Measurements from ENCODE around the gene POU3F1.
A peak's percentile ranks its signal among the peaks of the same experiment; 100 is the strongest.

The POU3F1 gene

DNA sequence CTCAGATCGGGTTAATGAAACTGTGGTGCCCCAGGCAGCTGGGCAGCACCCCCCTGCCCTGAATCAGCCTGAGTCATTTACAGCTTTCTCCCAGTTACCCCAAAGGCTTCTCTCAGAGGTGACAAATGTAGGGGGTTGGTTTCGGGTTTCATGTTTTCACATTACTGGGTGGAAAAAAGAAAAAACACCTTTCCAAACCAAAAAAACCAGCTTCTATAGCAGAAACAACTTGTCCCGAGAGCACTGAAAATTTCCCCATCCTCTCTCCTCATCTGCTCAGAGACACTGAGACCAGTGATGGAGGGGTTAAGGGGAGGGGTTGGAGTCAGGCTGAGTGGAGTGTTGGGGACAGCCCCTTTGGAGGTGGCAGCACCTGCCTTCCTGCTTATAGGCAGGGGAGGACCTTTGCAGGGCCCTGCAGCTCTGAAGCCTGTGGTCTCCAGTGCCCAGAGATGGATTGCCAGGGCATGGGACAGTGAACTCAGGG, 18.4 kb downstream of the POU3F1 start:
- DNase-seq (ENCODE audit: low read depth), result no peak

DNA sequence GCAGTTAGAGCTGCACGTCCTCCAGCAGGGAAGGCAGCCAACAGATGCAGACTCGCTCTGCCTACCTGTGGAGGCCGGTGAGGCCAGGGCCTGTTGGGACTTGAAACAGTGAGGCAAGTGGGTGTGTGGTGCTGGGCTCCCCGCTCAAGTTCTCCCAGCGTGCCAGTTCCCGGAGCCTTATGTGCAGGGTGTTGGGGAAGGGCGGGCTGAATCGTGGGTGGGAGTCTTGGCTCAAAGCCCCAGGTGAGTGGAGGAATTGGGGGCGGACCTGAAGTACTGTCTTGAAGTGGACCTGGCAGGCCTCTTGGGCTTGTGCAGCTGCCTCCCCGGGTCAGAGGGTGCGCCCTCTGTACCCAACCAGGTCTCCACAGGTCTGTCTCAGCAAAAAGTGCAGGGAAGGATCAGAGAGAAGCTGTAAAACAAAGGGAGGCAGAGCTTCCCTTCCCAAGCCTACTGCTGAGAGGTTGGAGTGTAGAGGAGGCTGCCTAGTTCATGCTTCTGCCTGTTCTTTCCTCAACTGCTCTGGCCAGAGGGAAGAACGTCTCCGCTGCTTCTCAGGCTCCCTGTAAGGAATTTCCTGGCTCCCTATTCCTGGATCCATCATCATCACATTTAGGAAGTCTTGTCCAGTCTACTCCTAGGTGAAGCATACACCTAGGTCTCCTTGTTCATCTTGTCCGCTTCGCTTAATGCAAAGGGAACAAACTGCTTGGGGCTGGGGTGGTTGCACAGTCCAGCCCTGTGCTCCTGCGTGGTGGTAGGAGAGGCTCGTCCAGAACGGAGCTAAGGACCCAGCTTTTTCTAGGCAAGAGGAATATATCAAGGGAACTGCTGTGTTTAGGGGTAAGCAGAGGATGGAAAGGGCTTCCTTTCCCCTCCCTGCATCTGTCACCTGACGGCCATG, 19.1 kb downstream of the POU3F1 start:
- no peak for DNase-seq (ENCODE audit: low read depth)

DNA sequence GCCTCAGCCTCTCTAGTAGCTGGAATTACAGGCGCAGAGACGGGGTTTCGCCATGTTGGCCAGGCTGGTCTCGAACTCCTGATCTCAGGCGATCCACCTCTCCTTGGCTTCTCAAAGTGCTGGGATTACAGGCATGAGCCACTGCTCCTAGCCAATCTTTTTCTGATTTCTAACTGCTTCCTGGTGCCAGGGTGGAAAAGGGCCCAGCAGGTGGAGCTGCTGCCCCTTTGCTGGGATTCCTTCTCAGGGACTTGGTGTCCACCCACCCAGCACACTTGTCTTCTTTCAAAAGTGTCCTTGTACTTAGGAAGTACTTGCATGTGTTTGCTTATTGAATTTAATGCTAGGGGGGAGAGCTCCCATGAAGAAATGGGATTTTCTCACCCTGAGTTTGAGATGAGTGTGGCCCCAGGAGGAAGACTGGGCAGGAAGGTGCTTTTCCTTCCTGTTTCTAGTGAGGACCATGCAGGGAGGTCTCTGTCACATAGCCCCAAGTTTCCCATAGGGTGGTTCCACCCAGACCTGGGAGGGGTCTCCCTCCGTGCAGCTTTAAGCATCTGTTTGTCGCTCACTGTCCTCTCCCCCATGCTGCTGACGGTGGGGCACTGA, 19.9 kb downstream of the POU3F1 start:
- no peak for DNase-seq (ENCODE audit: low read depth)

DNA sequence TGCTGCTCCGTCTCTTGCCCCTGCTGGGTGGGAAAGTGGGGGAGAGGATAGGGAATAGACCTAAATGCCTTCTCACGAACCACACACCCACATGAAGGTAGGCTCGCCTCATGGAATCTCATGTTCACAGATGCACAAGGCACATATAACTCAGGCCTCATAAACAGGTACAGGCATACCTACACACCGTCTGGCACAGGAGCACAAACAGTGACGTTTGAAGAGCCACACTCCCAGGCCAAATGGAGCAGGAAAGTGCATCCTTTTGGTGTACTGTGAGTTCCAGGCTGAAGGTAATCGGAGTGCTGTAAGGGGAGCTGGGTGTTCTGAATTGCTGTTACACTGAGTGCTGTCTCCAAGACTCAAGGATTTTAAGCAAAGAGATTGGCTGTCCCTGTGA, 20.9 kb downstream of the POU3F1 start:
- DNase-seq (ENCODE audit: low read depth), result no peak

DNA sequence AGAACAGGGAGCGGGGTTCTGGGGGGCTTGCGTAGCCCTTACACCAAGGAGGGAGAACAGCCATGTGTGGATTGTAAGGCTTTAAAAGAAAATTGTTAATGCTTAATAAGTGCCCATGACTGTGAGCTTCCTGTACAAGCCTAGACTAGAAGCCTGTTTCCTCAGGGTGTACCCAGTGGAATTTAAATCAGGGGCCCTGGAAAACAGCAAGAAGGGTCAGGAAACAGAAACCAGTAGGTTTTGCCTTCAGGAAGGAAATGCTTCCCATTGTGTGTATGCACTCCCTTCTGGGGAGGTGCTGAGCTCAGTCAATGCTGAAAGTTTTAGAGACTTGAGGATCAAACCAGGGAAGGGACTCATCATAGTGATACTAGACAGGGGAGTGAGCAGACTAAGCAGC, 21.4 kb downstream of the POU3F1 start:
- no peak for DNase-seq (ENCODE audit: low read depth)

DNA sequence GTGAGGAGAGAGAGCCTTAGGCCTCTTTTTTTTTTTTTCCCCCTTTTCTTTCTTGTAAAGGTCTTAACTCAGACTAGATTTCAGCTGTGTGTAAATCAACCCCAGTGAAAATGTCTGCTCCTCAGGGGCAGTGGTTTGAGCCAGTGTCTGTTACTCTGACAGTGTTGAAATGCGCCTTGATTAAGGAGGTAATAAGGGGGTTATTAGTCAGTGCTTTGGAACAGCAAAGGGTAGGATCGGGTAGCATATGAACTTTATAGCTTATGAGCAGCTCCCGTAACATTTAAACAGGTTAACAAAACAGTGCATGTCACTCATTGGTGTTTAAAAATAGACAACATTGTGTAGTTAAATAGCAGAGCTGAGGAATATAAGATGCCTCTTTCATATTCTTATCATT, 23.8 kb downstream of the POU3F1 start:
- no peak for DNase-seq (ENCODE audit: low read depth)

DNA sequence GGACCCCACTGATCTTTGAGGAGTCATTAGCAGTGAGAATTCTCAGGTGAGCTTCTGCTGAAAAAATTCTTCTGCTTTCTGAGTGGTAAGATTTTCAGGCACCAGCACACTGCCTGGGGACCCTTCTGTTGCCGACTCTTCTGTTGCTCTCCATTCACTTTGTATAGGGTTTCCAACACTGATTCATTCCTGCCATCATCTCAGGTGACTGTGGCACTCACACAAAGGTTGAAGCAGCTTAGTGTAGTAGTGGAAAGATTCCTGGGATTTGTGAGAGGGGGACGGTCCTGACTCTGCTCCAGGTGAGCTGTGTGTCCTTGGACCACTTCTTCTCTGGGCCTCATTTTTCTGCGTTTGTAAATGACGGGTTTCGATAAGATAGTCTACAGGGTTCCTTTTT, 24.6 kb downstream of the POU3F1 start:
- no peak for DNase-seq (ENCODE audit: low read depth)

DNA sequence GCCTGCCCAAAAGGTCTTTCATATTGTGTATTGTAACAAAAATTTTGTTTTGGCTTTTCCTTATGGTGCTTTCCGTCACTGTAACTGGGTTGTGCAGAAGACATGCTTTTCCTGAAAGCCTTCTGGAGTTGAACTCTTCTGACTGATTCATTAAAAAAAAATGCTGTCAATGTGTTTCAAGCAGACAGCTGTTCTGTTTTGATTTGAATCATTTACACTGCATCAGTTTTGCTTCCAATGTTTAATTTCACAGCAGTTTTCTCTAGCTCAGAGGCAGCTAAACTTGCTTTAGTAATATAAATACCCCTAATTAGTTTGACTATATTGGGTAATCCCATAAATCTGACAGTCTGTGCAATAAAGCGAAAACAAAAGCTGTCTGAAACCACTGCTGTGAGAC, 26.2 kb downstream of the POU3F1 start:
- DNase-seq (ENCODE audit: low read depth), result no peak

DNA sequence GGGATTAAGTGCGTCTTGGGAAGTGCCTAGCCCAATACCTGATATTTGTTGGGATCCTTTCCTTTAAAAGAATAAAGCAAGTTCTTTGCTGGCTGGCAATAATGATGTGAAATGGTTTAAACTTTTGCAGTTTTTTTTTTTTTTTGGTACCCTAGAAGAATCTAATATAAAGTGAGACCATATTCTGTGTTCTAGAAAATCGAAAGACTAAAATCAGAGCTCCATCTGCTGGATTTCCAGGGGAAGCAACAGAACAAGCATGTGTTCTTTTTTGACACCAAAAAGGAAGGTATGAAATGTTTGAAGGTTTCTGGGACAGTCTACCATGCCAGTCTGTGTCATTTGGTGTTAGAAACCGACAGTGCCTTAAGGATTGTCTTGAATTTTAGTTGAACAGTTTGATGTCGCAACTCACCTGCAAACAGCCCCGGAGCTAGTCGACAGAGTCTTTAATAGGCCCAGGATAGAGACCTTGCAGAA, 27.7 kb downstream of the POU3F1 start:
- no peak for DNase-seq (ENCODE audit: low read depth)

DNA sequence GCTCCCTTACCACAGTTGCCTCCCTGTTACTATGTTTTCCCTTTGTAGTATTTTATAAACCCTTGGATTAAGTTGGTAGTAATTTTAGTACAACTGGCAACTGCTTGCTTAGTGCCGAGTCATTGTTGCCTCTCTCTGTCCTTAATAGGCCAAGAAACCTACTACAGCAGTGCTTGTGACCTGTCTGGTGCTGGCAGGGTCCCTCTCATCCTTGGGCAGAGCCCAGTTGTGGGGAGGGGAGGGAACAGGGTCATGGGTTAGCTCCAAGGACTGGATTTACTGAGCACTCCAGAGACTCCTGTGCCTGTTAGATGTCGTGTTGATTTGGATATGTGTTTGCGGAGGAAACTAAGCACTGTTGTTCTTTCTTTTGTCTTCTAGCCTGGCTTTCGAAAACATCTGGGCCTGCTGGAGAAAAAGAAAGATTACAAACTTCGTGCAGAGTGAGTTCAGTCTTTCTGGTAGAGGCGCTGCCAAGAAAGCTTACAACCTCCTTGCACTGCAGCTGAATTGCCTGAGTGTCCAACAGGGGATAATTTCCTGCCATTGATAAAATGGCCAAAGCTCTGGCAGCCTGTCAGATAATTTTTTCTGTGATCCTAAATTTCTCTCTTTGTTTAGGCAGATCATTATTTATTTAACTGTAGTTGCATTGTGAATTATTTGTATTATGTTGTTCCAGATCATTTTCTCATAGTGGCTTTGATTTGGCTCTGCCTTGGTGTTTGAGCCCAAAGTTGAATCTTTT, 30.4 kb downstream of the POU3F1 start:
- DNase-seq (ENCODE audit: low read depth), result no peak

DNA sequence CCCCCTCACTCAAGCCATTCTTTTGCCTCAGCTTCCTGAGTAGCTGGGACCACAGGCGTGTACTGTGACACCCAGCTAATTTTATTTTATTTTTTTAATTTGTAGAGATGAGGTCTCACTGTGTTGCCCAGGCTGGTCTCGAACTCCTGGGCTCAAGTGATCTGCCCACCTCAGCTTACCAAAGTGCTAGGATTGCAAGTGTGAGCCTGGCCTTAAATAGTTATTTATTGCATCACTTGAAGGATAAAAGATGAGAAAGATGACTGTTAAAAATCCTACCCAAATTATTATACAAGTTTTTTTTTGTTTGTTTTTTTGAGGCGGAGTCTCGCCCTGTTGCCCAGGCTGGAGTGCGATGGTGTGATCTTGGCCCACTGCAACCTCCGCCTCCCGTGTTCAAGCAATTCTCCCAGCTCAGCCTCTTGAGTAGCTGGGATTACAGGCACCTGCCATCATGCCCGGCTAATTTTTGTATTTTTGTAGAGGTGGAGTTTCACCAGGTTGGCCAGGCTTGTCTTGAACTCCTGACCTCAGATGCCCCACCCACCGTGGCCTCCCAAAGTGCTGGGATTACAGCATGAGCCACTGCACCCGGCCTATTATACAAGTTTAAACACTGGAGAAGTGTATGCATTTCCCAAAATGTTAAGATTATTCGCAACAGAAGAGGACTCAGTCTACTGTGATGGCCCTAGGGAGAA, 31.7 kb downstream of the POU3F1 start:
- DNase-seq (ENCODE audit: low read depth), result no peak

DNA sequence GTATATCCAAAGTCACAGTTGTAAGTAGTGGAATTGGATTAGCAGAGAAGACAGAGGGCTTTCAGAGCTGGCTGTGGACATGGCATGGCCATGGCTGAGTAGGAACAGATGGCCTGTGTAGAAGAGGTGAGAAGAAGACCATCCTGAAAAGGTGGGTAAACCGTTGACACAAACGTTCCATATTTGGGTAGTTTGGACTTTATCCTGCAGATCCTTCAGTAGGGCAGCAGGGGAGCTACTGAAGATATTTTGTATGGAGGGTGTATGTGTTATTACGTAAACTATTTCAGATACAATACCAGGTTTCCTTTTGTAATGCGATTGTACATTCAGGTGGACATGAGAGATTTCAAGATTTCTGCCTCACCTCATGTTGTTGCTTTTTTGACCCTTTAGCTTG, 32.4 kb downstream of the POU3F1 start:
- no peak for DNase-seq (ENCODE audit: low read depth)

DNA sequence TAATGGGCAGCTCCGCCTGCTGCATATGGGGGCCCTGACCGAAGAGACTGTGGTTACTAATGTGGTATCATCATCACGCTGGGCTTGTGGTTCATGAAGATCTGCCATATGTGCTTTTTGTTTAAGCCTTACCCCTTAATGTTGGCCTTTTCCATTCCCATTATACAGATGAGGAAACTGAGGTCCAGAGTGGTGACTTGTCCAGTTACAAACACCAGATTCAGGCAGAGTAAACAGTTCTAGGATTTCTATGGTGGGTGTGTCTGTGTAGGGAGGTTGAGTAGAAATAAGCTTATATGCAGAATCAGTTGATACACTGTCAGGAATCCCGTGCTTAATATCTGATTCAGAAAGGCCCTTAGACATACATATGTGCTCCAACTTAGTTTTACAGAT, 33.4 kb downstream of the POU3F1 start:
- DNase-seq (ENCODE audit: low read depth), result no peak

DNA sequence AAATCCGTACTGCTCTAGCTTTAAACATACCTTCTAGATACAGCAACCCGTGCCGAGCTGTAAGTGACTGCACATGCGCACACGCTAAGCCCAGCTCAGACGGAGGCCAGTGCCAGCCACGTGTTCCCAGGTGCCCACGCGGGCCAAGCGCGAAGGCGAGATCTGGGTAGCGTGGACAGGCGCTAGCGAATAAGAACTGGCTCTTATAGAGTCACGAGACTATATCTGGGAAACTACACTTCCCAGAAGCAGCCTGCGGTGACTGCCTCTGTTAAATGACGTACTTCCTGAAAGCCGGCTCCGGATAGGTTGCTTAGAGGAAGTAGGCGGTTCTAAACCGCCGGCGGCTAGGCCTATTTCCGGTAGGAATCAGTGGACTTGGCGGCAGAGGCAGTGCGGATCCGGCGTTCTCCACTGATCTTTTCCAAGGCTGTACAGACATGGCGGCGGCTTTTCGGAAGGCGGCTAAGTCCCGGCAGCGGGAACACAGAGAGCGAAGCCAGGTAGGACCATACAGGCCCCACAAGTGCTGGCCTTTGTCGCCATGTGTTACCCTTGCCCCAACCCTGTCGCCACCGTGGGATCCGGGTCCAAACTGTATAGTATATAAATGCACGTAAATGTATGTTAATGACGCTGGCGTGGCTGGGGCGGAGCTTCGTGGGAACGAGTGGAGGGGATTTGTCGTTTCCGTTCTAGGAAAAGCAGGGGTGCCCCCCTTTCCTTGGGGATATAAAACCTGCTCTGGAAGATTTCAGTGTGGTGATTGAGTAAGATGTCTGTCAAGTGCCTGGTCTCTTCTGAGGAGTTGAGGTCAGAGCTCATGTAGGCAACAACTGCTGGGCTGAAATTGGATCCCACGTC, 34.0 kb downstream of the POU3F1 start, which contains the start of gene UTP11:
Gene UTP11 (plus strand): TSS at position 372 of the 864 bp plus-strand sequence. CDS start 69 bp downstream, at position 441.
- DNase-seq (ENCODE audit: low read depth), result peak; percentile 81

DNA sequence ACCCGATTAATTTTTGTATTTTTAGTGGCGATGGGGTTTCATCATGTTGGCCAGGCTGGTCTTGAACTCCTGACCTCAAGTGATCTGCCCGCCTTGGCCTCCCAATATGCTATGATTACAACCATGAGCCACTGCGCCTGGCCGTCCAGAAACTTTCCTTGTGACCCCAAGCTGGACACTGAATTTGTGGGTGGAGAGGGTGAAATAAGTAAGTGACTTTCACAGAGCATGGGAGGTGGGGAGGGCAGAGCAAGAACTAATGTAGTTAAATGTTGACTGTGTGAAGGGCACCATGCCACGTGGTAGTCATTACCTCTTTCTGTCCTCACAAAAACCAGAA, 36.8 kb downstream of the POU3F1 start:
- DNase-seq (ENCODE audit: low read depth), result no peak

DNA sequence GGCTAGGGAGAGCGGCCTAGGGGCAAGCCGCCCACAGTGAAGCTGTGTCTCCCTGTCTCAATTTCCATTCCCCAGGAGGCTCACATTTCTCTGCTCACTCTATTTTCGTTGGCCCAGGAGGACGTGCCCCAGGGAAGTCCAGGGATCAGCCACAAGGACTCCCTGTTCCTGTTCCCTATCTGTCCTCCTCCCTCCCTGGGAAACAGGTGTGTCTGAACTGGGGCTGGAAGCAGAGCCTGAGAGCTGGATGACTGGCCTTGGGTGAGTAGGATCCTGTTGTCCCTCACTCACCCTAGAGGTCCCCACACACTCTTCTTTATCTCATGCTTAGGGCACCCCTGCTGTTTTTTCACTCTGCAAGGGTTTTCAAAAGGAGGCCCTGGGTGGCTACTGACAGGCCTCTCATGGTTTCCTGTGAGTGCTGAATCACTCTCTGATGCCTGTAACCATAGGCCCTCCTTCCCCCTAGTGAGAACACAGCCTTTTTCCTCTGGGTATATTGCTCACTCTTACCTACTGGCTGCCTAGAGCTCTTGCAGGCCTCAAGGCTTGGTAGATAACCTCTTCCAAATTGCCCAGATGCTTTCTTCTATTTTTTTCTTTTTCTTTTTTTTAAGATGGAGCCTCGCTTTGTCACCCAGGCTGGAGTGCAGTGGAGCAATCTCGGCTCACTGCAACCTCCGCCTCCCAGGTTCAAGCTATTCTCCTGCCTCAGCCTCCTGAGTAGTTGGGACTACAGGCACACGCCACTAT, 37.3 kb downstream of the POU3F1 start:
- DNase-seq (ENCODE audit: low read depth), result peak; percentile 31

DNA sequence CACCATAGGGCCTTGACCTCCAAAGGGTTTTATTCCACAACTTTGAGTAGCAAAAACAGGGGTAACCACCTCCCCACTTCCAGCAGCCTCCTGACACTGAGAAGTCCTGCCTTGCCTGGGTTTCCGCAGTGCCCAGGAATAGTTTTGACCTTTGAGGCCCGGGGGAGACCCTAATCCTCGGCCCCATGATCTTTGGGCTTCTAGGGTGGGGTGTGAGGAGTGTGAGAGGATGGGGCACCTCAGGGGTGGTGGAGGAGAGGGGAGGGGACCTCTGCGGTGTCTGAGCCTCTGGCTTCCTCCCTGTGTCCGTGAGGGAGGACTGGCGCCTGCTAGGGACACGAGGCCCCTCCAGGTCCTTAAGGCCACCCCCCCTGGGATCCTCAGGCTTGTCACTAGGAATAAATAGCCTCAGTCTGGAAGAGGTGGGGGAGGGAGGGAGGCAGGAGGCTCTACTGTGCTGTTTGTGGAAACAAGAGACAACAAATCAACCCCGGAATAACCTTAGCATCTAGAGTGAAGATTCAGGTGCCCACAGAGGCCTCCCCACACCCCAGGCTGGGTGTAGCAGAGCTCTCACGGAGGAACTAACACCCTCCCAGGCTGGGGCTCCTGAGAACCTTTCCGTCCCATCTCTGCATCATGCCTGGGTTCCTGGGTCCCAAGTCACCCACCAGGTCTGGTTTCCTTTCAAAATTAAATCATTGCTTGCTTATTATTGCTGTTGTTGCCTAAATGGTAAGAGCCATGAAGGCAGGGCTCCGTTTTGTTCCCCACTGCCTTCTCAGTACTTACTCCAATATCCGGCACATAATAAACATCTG, 40.4 kb downstream of the POU3F1 start:
- no peak for DNase-seq (ENCODE audit: low read depth)

DNA sequence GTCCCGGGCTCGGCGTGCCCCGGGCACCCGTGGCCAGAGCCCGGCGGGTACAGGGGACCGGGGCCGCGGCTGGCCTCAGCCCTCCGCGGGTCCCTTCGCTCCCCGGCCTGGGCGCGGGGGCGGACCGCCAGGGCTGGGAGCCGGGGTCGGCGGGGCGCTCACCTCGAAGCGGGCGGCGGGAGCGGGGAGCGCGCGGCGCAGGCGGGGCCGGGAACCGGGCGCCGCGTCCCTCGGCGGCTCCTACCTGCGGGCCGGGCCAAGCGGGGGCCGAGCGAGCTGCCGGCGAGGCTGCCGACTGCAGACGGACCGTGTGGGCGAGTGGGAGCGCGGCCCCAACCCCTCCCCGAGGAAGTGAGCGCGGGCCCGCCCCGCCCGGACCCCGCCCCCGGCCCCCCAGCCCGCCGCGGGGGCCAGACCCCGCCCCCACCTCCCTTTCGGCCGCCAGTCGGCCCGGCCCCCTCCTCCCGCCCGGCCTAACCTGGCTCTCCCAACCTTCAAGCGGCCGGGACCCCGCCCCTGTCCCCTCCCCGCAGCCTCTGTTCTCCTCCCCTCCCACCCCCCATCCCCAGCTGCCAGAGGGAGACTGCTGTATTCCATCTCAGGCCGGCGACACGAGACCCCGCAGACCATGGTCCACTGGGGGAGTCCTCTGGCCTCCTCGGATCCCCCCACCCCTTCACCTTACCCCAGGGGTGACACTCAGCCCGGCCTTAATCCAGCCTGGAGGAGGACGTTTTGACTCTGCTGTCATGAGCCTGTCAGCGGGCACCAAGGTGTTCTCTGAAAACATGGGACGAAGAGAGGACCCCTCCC, 41.2 kb downstream of the POU3F1 start, which contains the start of gene FHL3:
Gene FHL3 (minus strand): TSS at position 320 of the 813 bp plus-strand sequence. CDS start 6,102 bp downstream, outside the sequence.
- no peak for DNase-seq (ENCODE audit: low read depth)

All from stimulated activated CD8-positive, alpha-beta memory T cell treated with anti-CD3 and anti-CD28 coated beads, Interleukin-12 subunit alpha, Interleukin-12 subunit beta, amount 100 ng/mL, for 1 hour (primary cell).